Uterus (tissue), 4 donors: ENCODE results near the gene MRPL28. TPM values are rescaled to one million over a fixed set of nuclear protein-coding genes. Genes with fewer than 3 reads are reported as not detected.

Source experiments
- DNase-seq, 2 donors: peaks; one replicate each; pipeline ENCODE4 v3.0.0-alpha.2; 2019 to 2020
- H3K27ac ChIP-seq, 2 donors: fragments of 200-600 bp; sonication (generic); 1 replicate in 1 of 2; 2 replicates in 1 of 2; pipeline ENCODE4 v1.5.1; 2016 to 2018
- H3K27me3 ChIP-seq, 2 donors: fragments of 200-600 bp; sonication (generic); one replicate each; pipeline ENCODE4 v1.5.1; 2018 to 2019; ENCODE audit warnings: control low read depth in 1 of 2
- H3K36me3 ChIP-seq, 2 donors: fragments of 200-600 bp; sonication (generic); one replicate each; pipeline ENCODE4 v1.5.1; 2019; ENCODE audit warnings: control low read depth in 1 of 2
- H3K4me1 ChIP-seq, 2 donors: fragments of 200-600 bp; sonication (generic); one replicate each; pipeline ENCODE4 v1.5.1; 2018 to 2019; ENCODE audit warnings: control low read depth in 1 of 2
- H3K4me3 ChIP-seq, 2 donors: fragments of 200-600 bp; sonication (generic); 1 replicate in 1 of 2; 2 replicates in 1 of 2; pipeline ENCODE4 v1.5.1; 2018 to 2019; ENCODE audit warnings: mild to moderate bottlenecking in 1 of 2
- H3K9me3 ChIP-seq, 2 donors: fragments of 200-600 bp; sonication (generic); one replicate each; pipeline ENCODE4 v1.5.1; 2019; ENCODE audit warnings: control low read depth in 1 of 2
- POLR2A ChIP-seq, 2 donors: fragments of 450-650 bp; IDR thresholded peaks; one replicate each; pipeline ENCODE4 v1.6.1; 2016; ENCODE audit warnings: antibody characterized with exemption in 2 of 2, mild to moderate bottlenecking in 1 of 2, moderate library complexity in 1 of 2
- intact Hi-C: fragments of 100-400 bp; cut with DNase I; formaldehyde crosslinking; loops from one replicate; pipeline ENCODE4 v1.15.1; 2023; ENCODE audit warnings: low total_unique reads
- total RNA-seq, 4 donors: library from RNA; depleted of rRNA in 3 of 4; stranded (reverse); fragments of >200 nt in 3 of 4; gene quantifications; one replicate each; pipeline versions ENCODE4 v1.1.0 to v1.2.4, GENCODE V29; 2014 to 2023
- TF ChIP-seq, protein P1 (sequence below), 4 experiments: fragments of 200-600 bp in 2 of 4; fragments of 450-650 bp in 2 of 4; sonication (generic) in 2 of 4; IDR thresholded peaks; one replicate each; pipeline ENCODE4 v1.5.1; 2016 to 2019; ENCODE audit warnings: antibody characterized with exemption in 4 of 4, mild to moderate bottlenecking in 2 of 4, moderate library complexity in 1 of 4
- donor health status: DM: yes; HTN: yes; CAD: no.

MRPL28 gene
- total RNA-seq, 4 donors from 2014 or later: 32.4 to 97.3 (median 50.1) TPM

DNA sequence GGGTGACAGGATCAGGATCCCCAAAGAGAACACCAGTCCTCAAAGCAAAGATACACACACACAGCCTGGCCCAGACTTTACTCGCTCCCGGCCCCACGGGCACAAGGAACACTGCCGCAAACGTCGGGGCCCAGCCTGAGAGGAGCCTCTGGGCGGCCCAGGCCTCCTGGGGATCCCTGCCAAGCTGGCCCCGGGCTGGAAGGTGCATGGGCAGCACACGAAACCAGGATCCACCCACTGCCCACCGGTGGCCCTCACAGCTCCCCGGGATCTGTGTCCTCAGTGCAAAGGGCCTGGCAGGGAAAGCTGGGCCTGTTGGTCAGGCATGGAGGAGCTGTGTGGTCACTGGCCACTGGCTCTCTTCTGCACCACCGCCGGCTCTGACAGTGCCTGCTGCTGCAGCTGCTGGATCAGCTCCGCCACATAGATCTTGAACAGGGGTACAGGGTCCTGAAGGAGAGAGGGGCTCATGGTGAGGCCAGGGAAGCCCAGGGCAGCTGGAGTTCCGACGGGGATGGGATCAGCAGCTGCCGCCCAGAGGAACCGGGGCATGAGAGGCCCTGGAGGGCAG is 2.9 kb downstream of the MRPL28 start:
- Histone ChIP-seq H3K27ac (no peak overlapping the region), H3K27me3 (no peaks in the 10 kb centered on the region), H3K9me3 (no peaks in the 10 kb centered on the region), H3K4me1 (peaks cover 4 to 11% of the 10 kb centered on the region in 2 donors), H3K36me3 (no peaks in the 10 kb centered on the region), H3K4me3 (no peak overlapping the region)
- no peak for DNase-seq
- TF ChIP-seq, protein P1, sequence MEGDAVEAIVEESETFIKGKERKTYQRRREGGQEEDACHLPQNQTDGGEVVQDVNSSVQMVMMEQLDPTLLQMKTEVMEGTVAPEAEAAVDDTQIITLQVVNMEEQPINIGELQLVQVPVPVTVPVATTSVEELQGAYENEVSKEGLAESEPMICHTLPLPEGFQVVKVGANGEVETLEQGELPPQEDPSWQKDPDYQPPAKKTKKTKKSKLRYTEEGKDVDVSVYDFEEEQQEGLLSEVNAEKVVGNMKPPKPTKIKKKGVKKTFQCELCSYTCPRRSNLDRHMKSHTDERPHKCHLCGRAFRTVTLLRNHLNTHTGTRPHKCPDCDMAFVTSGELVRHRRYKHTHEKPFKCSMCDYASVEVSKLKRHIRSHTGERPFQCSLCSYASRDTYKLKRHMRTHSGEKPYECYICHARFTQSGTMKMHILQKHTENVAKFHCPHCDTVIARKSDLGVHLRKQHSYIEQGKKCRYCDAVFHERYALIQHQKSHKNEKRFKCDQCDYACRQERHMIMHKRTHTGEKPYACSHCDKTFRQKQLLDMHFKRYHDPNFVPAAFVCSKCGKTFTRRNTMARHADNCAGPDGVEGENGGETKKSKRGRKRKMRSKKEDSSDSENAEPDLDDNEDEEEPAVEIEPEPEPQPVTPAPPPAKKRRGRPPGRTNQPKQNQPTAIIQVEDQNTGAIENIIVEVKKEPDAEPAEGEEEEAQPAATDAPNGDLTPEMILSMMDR (IDR thresholded peaks at IDR 0.05): no peak
- TF ChIP-seq POLR2A (IDR thresholded peaks at IDR 0.05): no peak
- intact Hi-C loops: no loop called here

DNA sequence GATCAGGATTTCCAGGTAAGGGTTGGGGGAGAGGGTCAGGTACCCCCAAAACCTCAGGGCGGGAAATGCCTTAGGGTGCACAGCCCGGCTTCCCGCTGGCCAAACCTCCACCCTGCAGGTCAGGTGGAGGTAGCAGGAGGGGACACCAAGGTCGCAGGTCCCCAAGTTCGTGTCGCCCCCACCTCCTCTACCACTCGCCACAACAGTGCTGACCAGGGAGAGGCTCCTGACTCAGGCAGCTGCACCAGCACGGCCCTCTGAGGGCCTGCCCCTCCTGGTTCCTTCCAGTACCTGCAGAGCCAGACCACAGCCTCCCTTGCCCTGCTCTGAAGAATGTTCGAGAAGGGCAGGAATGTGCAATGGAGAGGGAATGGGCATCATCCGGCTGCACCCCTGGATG is 3.9 kb downstream of the MRPL28 start:
- peaks cover 4 to 11% of the 10 kb centered on the region in 2 donors for H3K4me1 ChIP-seq
- no peaks in the 10 kb centered on the region for H3K9me3 ChIP-seq
- intact Hi-C loops: no loop called here
- no peak overlapping the region for H3K27ac ChIP-seq
- TF ChIP-seq, protein P1 (IDR thresholded peaks at IDR 0.05): no peak
- no peak for TF ChIP-seq POLR2A (IDR thresholded peaks at IDR 0.05)
- H3K36me3 ChIP-seq: no peaks in the 10 kb centered on the region
- H3K27me3 ChIP-seq: no peaks in the 10 kb centered on the region
- H3K4me3 ChIP-seq: no peak overlapping the region
- DNase-seq: no peak

DNA sequence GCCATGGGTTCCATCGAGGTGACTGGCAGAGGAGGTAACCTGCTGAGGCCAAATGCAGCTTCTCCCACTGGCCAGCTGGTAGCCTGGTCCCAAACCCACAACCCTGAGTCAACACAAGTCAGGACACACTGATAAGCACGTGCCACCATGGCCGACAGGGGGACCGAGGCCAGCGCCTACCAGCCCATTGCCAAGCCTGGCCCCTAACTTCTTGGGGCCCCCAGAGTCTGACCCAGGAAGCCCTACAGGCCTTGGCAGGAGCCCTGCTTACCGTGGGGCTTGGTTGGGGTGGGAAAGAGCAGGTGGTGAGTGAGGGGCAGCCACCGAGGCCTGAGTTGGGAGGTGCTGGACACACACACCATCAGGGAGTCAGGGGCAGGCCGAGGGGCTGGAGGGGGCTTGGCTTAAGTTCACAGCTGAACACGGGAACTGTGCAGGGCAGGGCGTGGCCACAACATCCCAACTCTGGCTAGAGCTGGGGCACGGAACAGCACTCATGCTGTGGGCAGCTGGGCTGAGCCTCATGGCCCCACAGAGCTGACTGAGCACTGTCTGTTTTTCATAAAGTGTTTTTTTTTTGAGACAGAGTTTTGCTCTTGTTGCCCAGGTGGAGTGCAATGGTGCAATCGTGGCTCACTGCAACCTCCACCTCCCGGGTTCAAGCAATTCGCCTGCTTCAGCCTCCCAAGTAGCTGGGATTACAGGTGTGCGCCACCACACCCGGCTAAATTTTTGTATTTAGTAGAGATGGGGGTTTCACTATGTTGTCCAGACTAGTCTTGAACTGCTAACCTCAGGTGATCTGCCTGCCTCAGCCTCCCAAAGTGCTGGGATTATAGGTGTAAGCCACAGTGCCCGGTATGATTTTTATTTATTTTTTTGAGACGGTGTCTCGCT is 5.5 kb downstream of the MRPL28 start:
- peaks cover 3% of the 10 kb centered on the region in 2 donors for H3K4me1 ChIP-seq
- H3K27me3 ChIP-seq: no peaks in the 10 kb centered on the region
- no peak for DNase-seq
- H3K27ac ChIP-seq: no peak overlapping the region
- H3K4me3 ChIP-seq: no peak overlapping the region
- no peaks in the 10 kb centered on the region for H3K9me3 ChIP-seq
- no peaks in the 10 kb centered on the region for H3K36me3 ChIP-seq
- TF ChIP-seq, protein P1 (IDR thresholded peaks at IDR 0.05): no peak
- no peak for TF ChIP-seq POLR2A (IDR thresholded peaks at IDR 0.05)
- intact Hi-C loops: no loop called here

DNA sequence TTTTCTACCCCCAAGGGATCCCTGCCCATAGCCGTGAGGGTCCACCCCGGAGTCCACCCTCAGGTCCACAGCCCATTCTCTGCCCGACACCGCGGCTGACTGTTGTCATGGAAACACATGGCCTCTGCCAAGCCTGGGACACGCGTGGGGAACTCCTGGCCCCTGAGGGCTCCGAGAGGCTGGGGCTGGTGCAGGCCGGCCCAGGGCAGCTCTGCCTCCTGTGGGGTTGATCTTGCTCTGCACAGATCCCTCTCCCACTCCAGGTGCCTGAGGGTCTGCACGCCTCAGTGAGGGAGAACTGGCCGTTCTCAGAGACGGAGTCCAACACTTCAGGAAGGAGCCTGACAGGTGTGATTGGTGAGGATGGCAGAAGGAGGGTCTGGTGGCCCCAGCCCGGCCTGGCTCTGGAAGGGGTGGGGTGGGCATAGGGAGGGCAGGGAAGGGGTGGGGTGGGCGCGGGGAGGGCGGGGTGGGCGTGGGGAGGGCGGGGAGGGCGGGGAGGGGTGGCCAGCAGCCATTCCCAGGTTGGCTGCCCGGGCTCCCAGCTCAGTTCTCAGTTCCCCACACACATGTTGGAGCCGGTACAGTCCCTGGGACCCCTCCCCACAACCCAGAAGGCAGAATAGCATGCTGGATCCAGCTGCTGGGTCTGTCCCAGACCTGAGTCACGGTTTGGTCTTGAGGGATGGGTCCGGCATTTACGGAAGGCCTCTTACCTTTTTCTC is 6.4 kb downstream of the MRPL28 start:
- no peaks in the 10 kb centered on the region for H3K9me3 ChIP-seq
- DNase-seq: no peak
- no peaks in the 10 kb centered on the region for H3K36me3 ChIP-seq
- TF ChIP-seq, protein P1 (IDR thresholded peaks at IDR 0.05): no peak
- TF ChIP-seq POLR2A (IDR thresholded peaks at IDR 0.05): no peak
- intact Hi-C loops: no loop called here
- no peaks in the 10 kb centered on the region for H3K4me1 ChIP-seq
- H3K27ac ChIP-seq: no peak overlapping the region
- no peaks in the 10 kb centered on the region for H3K27me3 ChIP-seq
- H3K4me3 ChIP-seq: no peak overlapping the region
